GM11168 (cell line): Measurements from ENCODE around the gene DNAJB4.

Experiments used
- in situ Hi-C: fragments of 300-500 bp; cut with MboI; formaldehyde crosslinking; loops from one replicate; pipeline ENCODE4 v1.12.0; 2022; ENCODE audit warnings: low sequenced_read_pairs; ENCODE audit not compliant: unreplicated experiment

Gene DNAJB4

GRCh38 chr1:77989744-77990143 is 15.0 kb upstream of the DNAJB4 start:
- in situ Hi-C loops, result no loop called here

- in situ Hi-C loops, result no loop called here
These were observed 14.0 kb upstream of the DNAJB4 start for GRCh38 chr1:77990629-77991204.

GRCh38 chr1:77991638-77992037 is 13.1 kb upstream of the DNAJB4 start:
- in situ Hi-C loops, result no loop called here

- in situ Hi-C loops, result no loop called here
These were observed 10.5 kb upstream of the DNAJB4 start for GRCh38 chr1:77994117-77994705.

- in situ Hi-C loops, result no loop called here
These were observed 8.0 kb upstream of the DNAJB4 start for GRCh38 chr1:77996734-77997133.

- in situ Hi-C loops, result loop anchor here (25.0 kb wide), 1 partner anchor 112 kb away; no protein-coding TSS in a partner anchor
These were observed 4.2 kb upstream of the DNAJB4 start for GRCh38 chr1:78000536-78000935.

- in situ Hi-C loops, result loop anchor here (25.0 kb wide), 1 partner anchor 109 kb away; no protein-coding TSS in a partner anchor
These were observed 1.5 kb upstream of the DNAJB4 start for GRCh38 chr1:78003070-78003746.

- in situ Hi-C loops, result loop anchor here (25.0 kb wide), 1 partner anchor 108 kb away; no protein-coding TSS in a partner anchor
These were observed 639 bp upstream of the DNAJB4 start for GRCh38 chr1:78003882-78004718.

GRCh38 chr1:78005448-78005722 is 646 bp downstream of the DNAJB4 start:
- in situ Hi-C loops, result loop anchor here (25.0 kb wide), 1 partner anchor 107 kb away; no protein-coding TSS in a partner anchor

GRCh38 chr1:78005755-78006154 is 1.0 kb downstream of the DNAJB4 start:
- in situ Hi-C loops, result loop anchor here (25.0 kb wide), 1 partner anchor 107 kb away; no protein-coding TSS in a partner anchor

- in situ Hi-C loops, result loop anchor here (25.0 kb wide), 1 partner anchor 106 kb away; no protein-coding TSS in a partner anchor
These were observed 1.8 kb downstream of the DNAJB4 start for GRCh38 chr1:78006521-78006920.

- in situ Hi-C loops, result loop anchor here (25.0 kb wide), 1 partner anchor 104 kb away; no protein-coding TSS in a partner anchor
These were observed 3.1 kb downstream of the DNAJB4 start for GRCh38 chr1:78007677-78008341.

GRCh38 chr1:78009276-78009675 is 4.5 kb downstream of the DNAJB4 start:
- in situ Hi-C loops, result loop anchor here (25.0 kb wide), 1 partner anchor 103 kb away; no protein-coding TSS in a partner anchor

- in situ Hi-C loops, result loop anchor here (25.0 kb wide), 1 partner anchor 102 kb away; no protein-coding TSS in a partner anchor
These were observed 5.1 kb downstream of the DNAJB4 start for GRCh38 chr1:78009836-78010235.

- in situ Hi-C loops, result loop anchor here (25.0 kb wide), 1 partner anchor 101 kb away; no protein-coding TSS in a partner anchor
These were observed 6.3 kb downstream of the DNAJB4 start for GRCh38 chr1:78011050-78011449.

- in situ Hi-C loops, result loop anchor here (25.0 kb wide), 1 partner anchor 97 kb away; no protein-coding TSS in a partner anchor
These were observed 10.4 kb downstream of the DNAJB4 start for GRCh38 chr1:78015148-78015547.

GRCh38 chr1:78019024-78019423 is 14.3 kb downstream of the DNAJB4 start:
- in situ Hi-C loops, result loop anchor here (25.0 kb wide), 1 partner anchor 93 kb away; no protein-coding TSS in a partner anchor

- in situ Hi-C loops, result loop anchor here (25.0 kb wide), 1 partner anchor 91 kb away; no protein-coding TSS in a partner anchor
These were observed 16.4 kb downstream of the DNAJB4 start for GRCh38 chr1:78021134-78021533.

- in situ Hi-C loops, result no loop called here
These were observed 25.1 kb downstream of the DNAJB4 start for GRCh38 chr1:78029793-78030192.
